ENCODE measurements around the gene SGTA. TPM values are rescaled to one million over a fixed set of nuclear protein-coding genes. Genes with fewer than 3 reads are reported as not detected.
A peak's percentile ranks its signal among the peaks of the same experiment; 100 is the strongest.
"Not testable (repeated sequence)": the region's sequence is repeated elsewhere in the genome, so short reads cannot be mapped to it uniquely, and the experiment has no call there.

Gene SGTA
- 45.7 TPM for total RNA-seq

GRCh38 chr19:2782936-2783780 lies at the start of gene SGTA:
Gene SGTA, minus strand, starts transcription at chr19:2783273. Its CDS starts 14,205 bp downstream, at chr19:2769068.
- peak; percentile 99 for DNase-seq (ENCODE audit: low spot score)

- no peak for DNase-seq (ENCODE audit: low spot score)
Measured at GRCh38 chr19:2827840-2828489, 44.9 kb upstream of the SGTA start.

GRCh38 chr19:2827022-2827421 lies 43.9 kb upstream of the SGTA start:
- DNase-seq (ENCODE audit: low spot score), result no peak

GRCh38 chr19:2824129-2824528 lies 41.1 kb upstream of the SGTA start:
- DNase-seq (ENCODE audit: low spot score), result no peak

- no peak for DNase-seq (ENCODE audit: low spot score)
Measured at GRCh38 chr19:2823646-2824045, 40.6 kb upstream of the SGTA start.

GRCh38 chr19:2822846-2823245 lies 39.8 kb upstream of the SGTA start:
- no peak for DNase-seq (ENCODE audit: low spot score)

GRCh38 chr19:2820112-2820702 lies 37.1 kb upstream of the SGTA start:
- DNase-seq (ENCODE audit: low spot score), result no peak

GRCh38 chr19:2819540-2820111 lies 36.6 kb upstream of the SGTA start, which contains the start of gene ZNF554:
Gene ZNF554, plus strand, starts transcription at chr19:2819868. Its CDS starts 204 bp downstream, at chr19:2820072.
- DNase-seq (ENCODE audit: low spot score), result peak; percentile 96

- DNase-seq (ENCODE audit: low spot score), result not testable (repeated sequence)
Measured at GRCh38 chr19:2817237-2817829, 34.3 kb upstream of the SGTA start.

- no peak for DNase-seq (ENCODE audit: low spot score)
Measured at GRCh38 chr19:2816641-2817040, 33.6 kb upstream of the SGTA start.

- DNase-seq (ENCODE audit: low spot score), result no peak
Measured at GRCh38 chr19:2815923-2816322, 32.9 kb upstream of the SGTA start.

GRCh38 chr19:2815191-2815614 lies 32.1 kb upstream of the SGTA start:
- DNase-seq (ENCODE audit: low spot score), result no peak

GRCh38 chr19:2814426-2814825 lies 31.4 kb upstream of the SGTA start:
- DNase-seq (ENCODE audit: low spot score), result no peak

- DNase-seq (ENCODE audit: low spot score), result no peak
Measured at GRCh38 chr19:2813235-2814160, 30.4 kb upstream of the SGTA start.

GRCh38 chr19:2812414-2813234 lies 29.6 kb upstream of the SGTA start:
- no peak for DNase-seq (ENCODE audit: low spot score)

- no peak for DNase-seq (ENCODE audit: low spot score)
Measured at GRCh38 chr19:2811735-2812413, 28.8 kb upstream of the SGTA start.

GRCh38 chr19:2811221-2811722 lies 28.2 kb upstream of the SGTA start:
- no peak for DNase-seq (ENCODE audit: low spot score)

GRCh38 chr19:2810141-2811091 lies 27.3 kb upstream of the SGTA start:
- no peak for DNase-seq (ENCODE audit: low spot score)
